CD4-positive, alpha-beta memory T cell (primary cell): ENCODE results near the gene COX20. TPM values are rescaled to one million over a fixed set of nuclear protein-coding genes. Genes with fewer than 3 reads are reported as not detected.
A peak's percentile ranks its signal among the peaks of the same experiment; 100 is the strongest.
"Not testable (repeated sequence)": the region's sequence is repeated elsewhere in the genome, so short reads cannot be mapped to it uniquely, and the experiment has no call there.

Experiments
- CTCF ChIA-PET: fragments of 350-600 bp; sonication (Branson Sonifier 250); formaldehyde crosslinking; loops from one replicate; lab custom pipeline; 2021; ENCODE audit warnings: inconsistent platforms; ENCODE audit not compliant: partially characterized antibody; lab: Charles Lee
- POLR2A ChIA-PET: fragments of 350-600 bp; sonication (Branson Sonifier 250); formaldehyde crosslinking; loops from one replicate; lab custom pipeline; 2021; ENCODE audit not compliant: partially characterized antibody; lab: Charles Lee
- DNase-seq, 5 donors: peaks; one replicate each; pipeline versions ENCODE4 v3.0.0 to v3.0.0-alpha.2; 2020 to 2022; ENCODE audit warnings: mixed read lengths in 1 of 5
- H3K27ac ChIP-seq: one replicate; pipeline ENCODE4 v1.7.0; 2013; ENCODE audit warnings: low read depth, low read length
- H3K27me3 ChIP-seq: 2 replicates; pipeline ENCODE4 v1.7.0; 2013; ENCODE audit warnings: mild to moderate bottlenecking, low read length, moderate library complexity; ENCODE audit not compliant: insufficient read depth
- H3K36me3 ChIP-seq: 2 replicates; pipeline ENCODE4 v1.7.0; 2013; ENCODE audit warnings: mild to moderate bottlenecking, low read length, moderate library complexity; ENCODE audit not compliant: insufficient read depth
- H3K4me1 ChIP-seq: 2 replicates; pipeline ENCODE4 v1.7.0; 2013; ENCODE audit warnings: mild to moderate bottlenecking, low read length, moderate library complexity; ENCODE audit not compliant: insufficient read depth
- H3K4me3 ChIP-seq, 2 donors: one replicate each; pipeline ENCODE4 v1.7.0; 2013; ENCODE audit warnings: low read length in 2 of 2, mild to moderate bottlenecking in 1 of 2
- H3K9me3 ChIP-seq, 2 donors: one replicate each; pipeline ENCODE4 v1.7.0; 2013; ENCODE audit warnings: low read length in 2 of 2, control low read depth in 1 of 2; ENCODE audit not compliant: control insufficient read depth in 1 of 2
- H3K27ac Mint-ChIP-seq, 7 donors: one replicate each; pipeline ENCODE4 v1.8.0; 2020 to 2021; ENCODE audit warnings: mixed read lengths in 7 of 7, mild to moderate bottlenecking in 6 of 7, inconsistent platforms in 3 of 7, moderate library complexity in 3 of 7
- H3K27me3 Mint-ChIP-seq, 2 donors: one replicate each; pipeline ENCODE4 v1.8.0; 2020 to 2021; ENCODE audit warnings: mixed read lengths in 2 of 2
- H3K36me3 Mint-ChIP-seq, 2 donors: one replicate each; pipeline ENCODE4 v1.8.0; 2020 to 2021; ENCODE audit warnings: mixed read lengths in 2 of 2, inconsistent platforms in 1 of 2, mild to moderate bottlenecking in 1 of 2
- H3K4me1 Mint-ChIP-seq, 4 donors: one replicate each; pipeline ENCODE4 v1.8.0; 2020 to 2021; ENCODE audit warnings: mixed read lengths in 4 of 4, mild to moderate bottlenecking in 1 of 4
- H3K4me3 Mint-ChIP-seq, 8 donors: one replicate each; pipeline ENCODE4 v1.8.0; 2020 to 2021; ENCODE audit warnings: mixed read lengths in 8 of 8, mild to moderate bottlenecking in 7 of 8, moderate library complexity in 6 of 8, inconsistent platforms in 3 of 8
- H3K9me3 Mint-ChIP-seq, 8 donors: one replicate each; pipeline ENCODE4 v1.8.0; 2020 to 2021; ENCODE audit warnings: mixed read lengths in 8 of 8, mild to moderate bottlenecking in 5 of 8, inconsistent platforms in 3 of 8, moderate library complexity in 1 of 8
- intact Hi-C: fragments of 100-400 bp; cut with micrococcal nuclease; formaldehyde crosslinking; loops from one replicate; pipeline ENCODE4 v1.15.1; 2023
- polyA plus RNA-seq, 2 donors: library from polyadenylated mRNA; unstranded; fragments of 300-500 nt; fragmentation: Illumina TruSeq; gene quantifications; one replicate each; pipeline ENCODE4 v1.2.3, GENCODE V29; 2021
- total RNA-seq, 2 experiments: library from RNA; stranded (reverse); gene quantifications; one replicate each; pipeline ENCODE4 v1.2.3, GENCODE V29; 2021

COX20 gene
- total and polyA plus RNA-seq, 4 experiments from 2014 or later, result 31.3 to 65.7 (median 37.8) TPM

DNA sequence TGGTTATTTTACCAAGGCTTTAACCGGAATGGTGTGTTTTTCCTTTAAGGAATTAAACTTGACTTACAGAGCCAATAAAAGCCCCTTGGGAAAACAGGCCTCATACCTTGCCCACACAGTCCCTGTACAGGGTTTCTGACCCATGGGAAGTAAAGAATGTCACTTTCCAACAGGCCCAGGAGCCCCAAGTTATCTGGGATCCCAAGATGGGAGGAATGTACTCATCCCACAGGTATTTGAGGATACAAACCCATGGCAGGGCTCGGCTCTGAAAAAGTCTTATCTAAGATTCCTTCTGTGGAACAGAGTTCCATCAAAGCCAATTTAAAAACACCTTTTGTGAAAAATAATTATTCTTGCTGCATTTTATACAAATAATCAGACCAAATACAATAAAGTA lies 15.3 kb upstream of the COX20 start:
- H3K9me3 ChIP-seq, result no peaks in the 10 kb centered on the region
- no peak for DNase-seq
- intact Hi-C loops, result no loop called here
- H3K4me1 ChIP-seq, result no peaks in the 10 kb centered on the region
- Mint-ChIP-seq H3K27ac (no peak overlapping the region), H3K36me3 (no peaks in the 10 kb centered on the region), H3K4me3 (no peak overlapping the region), H3K27me3 (peaks cover 0 to 12% of the 10 kb centered on the region in 2 donors), H3K9me3 (no peaks in the 10 kb centered on the region), H3K4me1 (no peaks in the 10 kb centered on the region)
- H3K4me3 ChIP-seq, result no peak overlapping the region
- CTCF ChIA-PET, result no interaction called here
- no peak overlapping the region for H3K27ac ChIP-seq
- H3K27me3 ChIP-seq, result no peaks in the 10 kb centered on the region
- H3K36me3 ChIP-seq, result no peaks in the 10 kb centered on the region
- POLR2A ChIA-PET, result interaction anchor here (1.2 kb wide), 1 partner anchor 14 kb away, joined by 3 read pairs; no protein-coding TSS in a partner anchor

DNA sequence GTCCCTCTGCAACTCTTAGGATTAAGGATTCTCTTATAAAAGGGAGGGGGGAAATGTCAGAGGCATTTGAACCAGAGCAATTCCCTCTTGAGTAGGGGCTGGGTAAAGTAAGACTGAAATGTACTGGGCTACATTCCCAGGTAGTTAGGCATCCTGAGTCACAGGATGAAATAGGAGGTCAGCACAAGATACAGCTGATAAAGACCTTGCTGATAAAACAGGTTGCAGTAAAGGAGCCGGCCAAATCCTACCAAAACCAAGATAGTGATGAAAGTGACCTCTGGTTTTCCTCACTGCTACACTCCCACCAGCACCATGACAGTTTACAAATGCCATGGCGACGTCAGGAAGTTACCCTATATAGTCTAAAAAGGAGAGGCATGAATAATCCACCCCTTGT lies 14.3 kb upstream of the COX20 start:
- H3K36me3 Mint-ChIP-seq, result no peaks in the 10 kb centered on the region
- CTCF ChIA-PET, result interaction anchor here (0.6 kb wide), 1 partner anchor 214 kb away, joined by 3 read pairs; no protein-coding TSS in a partner anchor
- H3K4me3 Mint-ChIP-seq, result no peak overlapping the region

DNA sequence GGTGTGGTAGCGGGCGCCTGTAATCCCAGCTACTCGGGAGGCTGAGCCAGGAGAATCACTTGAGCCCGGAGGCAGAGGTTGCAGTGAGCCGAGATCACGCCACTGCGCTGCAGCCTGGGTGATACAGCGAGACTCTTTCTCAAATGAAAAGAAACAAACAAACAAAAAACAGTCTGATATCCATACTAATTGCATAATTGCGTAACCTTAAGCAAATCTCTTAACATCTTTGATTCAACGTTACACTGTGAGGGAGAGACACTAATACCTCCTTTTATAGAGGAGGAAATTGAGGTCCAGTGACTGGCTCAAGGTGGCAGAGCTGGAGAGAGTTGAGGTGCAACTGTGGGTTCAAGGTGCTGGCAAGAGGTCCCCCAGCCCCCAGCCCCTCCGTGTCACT lies 12.6 kb upstream of the COX20 start:
- intact Hi-C loops, result no loop called here
- Histone ChIP-seq H3K4me3 (no peak overlapping the region), H3K27me3 (no peaks in the 10 kb centered on the region), H3K4me1 (no peaks in the 10 kb centered on the region), H3K9me3 (no peaks in the 10 kb centered on the region), H3K27ac (no peak overlapping the region), H3K36me3 (no peaks in the 10 kb centered on the region)
- no peak overlapping the region for H3K4me3 Mint-ChIP-seq
- peaks cover 0 to 7% of the 10 kb centered on the region in 2 donors for H3K27me3 Mint-ChIP-seq
- no peaks in the 10 kb centered on the region for H3K36me3 Mint-ChIP-seq
- no peak for DNase-seq
- H3K4me1 Mint-ChIP-seq, result no peaks in the 10 kb centered on the region
- ChIA-PET CTCF (no interaction called here), POLR2A (no interaction called here)
- no peak overlapping the region for H3K27ac Mint-ChIP-seq
- no peaks in the 10 kb centered on the region for H3K9me3 Mint-ChIP-seq

More for the DNA sequence above, 14.3 kb upstream of the COX20 start:
- H3K27ac ChIP-seq, result no peak overlapping the region
- no peaks in the 10 kb centered on the region for H3K36me3 ChIP-seq
- H3K4me1 ChIP-seq, result no peaks in the 10 kb centered on the region
- Mint-ChIP-seq H3K27ac (no peak overlapping the region), H3K4me1 (no peaks in the 10 kb centered on the region), H3K27me3 (peaks cover 0 to 9% of the 10 kb centered on the region in 2 donors), H3K9me3 (no peaks in the 10 kb centered on the region)
- no peaks in the 10 kb centered on the region for H3K27me3 ChIP-seq
- H3K9me3 ChIP-seq, result no peaks in the 10 kb centered on the region
- no peak overlapping the region for H3K4me3 ChIP-seq
- intact Hi-C loops, result no loop called here
- POLR2A ChIA-PET, result no interaction called here
- DNase-seq, result no peak

DNA sequence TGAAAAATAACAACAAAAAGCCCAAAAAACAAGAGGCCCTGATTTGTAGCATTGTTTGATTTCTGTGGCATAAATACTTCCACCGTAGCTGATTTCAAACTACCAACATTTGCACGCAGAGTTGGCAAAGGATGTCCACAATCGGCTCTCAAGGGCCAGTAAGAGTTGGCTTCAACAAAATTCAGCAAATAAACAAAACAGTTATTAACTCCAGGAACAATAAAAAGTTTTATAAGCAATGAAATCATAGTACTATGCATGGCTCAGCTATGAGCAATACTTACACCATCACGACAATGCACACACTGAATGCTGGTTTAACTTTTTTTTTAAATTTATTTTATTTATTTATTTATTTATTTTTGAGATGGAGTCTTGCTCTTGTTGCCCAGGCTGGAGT lies 8.7 kb upstream of the COX20 start:
- H3K9me3 Mint-ChIP-seq, result no peaks in the 10 kb centered on the region
- H3K36me3 ChIP-seq, result no peaks in the 10 kb centered on the region
- H3K27ac ChIP-seq, result no peak overlapping the region
- no peaks in the 10 kb centered on the region for H3K27me3 ChIP-seq
- intact Hi-C loops, result no loop called here
- CTCF ChIA-PET, result interaction anchor here (0.8 kb wide), 1 partner anchor 215 kb away, joined by 3 read pairs; no protein-coding TSS in a partner anchor
- H3K27me3 Mint-ChIP-seq, result peaks cover 0 to 2% of the 10 kb centered on the region in 2 donors
- H3K4me1 ChIP-seq, result no peaks in the 10 kb centered on the region
- H3K9me3 ChIP-seq, result no peaks in the 10 kb centered on the region
- POLR2A ChIA-PET, result interaction anchor here (0.6 to 1.9 kb wide), 2 partner anchors 9 to 38 kb away, joined by 3 to 6 read pairs; partner anchors contain the start of gene HNRNPU
- no peaks in the 10 kb centered on the region for H3K36me3 Mint-ChIP-seq
- no peak for DNase-seq
- no peak overlapping the region for H3K27ac Mint-ChIP-seq
- no peak overlapping the region for H3K4me3 Mint-ChIP-seq
- no peak overlapping the region for H3K4me3 ChIP-seq
- peaks cover 0 to 1% (median 0%) of the 10 kb centered on the region in 4 donors for H3K4me1 Mint-ChIP-seq

DNA sequence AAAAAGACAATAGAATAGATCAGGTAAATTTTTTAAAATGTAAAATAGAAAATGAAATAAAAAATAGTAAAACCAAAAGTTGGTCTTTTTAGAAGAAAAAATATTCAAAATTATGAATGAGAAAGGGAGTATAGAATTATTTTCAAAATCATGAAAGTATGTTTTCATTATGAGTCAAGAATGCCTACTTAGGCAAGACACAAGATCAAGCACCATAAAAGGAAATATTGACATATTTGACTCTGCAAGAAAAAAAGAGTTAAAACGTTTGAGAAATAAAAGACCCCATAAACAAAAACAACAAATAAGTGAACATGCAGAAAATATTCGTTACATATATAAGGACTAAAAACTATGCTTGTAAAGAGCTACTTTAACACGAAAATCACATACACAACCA lies 4.8 kb upstream of the COX20 start:
- Mint-ChIP-seq H3K27ac (no peak overlapping the region), H3K9me3 (peaks cover 0 to 3% (median 0%) of the 10 kb centered on the region in 8 donors), H3K27me3 (no peaks in the 10 kb centered on the region), H3K4me3 (no peak overlapping the region), H3K36me3 (peaks cover 0 to 11% of the 10 kb centered on the region in 2 donors), H3K4me1 (peaks cover 2 to 19% (median 5%) of the 10 kb centered on the region in 4 donors)
- no peaks in the 10 kb centered on the region for H3K27me3 ChIP-seq
- no peak for DNase-seq
- POLR2A ChIA-PET, result interaction anchor here (0.7 to 2.0 kb wide), 3 partner anchors 33 to 141 kb away, joined by 3 to 10 read pairs (median 8); partner anchors contain the start of gene HNRNPU
- intact Hi-C loops, result no loop called here
- no peak overlapping the region for H3K4me3 ChIP-seq
- peaks cover 10% of the 10 kb centered on the region for H3K4me1 ChIP-seq
- no peaks in the 10 kb centered on the region for H3K9me3 ChIP-seq
- CTCF ChIA-PET, result interaction anchor here (0.6 to 1.9 kb wide), 6 partner anchors 29 to 212 kb away, joined by 3 to 11 read pairs (median 3); a partner anchor contains a TSS
- H3K27ac ChIP-seq, result no peak overlapping the region
- no peaks in the 10 kb centered on the region for H3K36me3 ChIP-seq

DNA sequence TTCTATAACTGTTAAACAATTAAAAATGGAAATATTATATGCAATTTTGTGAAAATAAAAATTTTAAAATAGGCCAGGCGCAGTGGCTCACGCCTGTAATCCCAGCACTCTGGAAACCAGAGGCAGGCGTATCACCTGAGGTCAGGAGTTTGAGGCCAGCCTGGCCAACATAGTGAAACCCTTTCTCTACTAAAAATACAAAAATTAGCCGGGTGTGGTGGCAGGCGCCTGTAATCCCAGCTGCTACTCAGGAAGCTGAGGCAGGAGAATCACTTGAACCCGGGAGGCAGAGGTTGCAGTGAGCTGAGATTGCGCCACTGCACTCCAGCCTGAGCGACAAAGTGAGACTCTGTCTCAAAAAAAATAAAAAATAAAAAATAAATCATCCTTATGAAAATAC lies 2.2 kb upstream of the COX20 start:
- H3K27ac ChIP-seq, result peak overlapping the region; percentile 94
- Mint-ChIP-seq H3K36me3 (peaks cover 5 to 22% of the 10 kb centered on the region in 2 donors), H3K27ac (peak overlapping the region in 3 of 7 donors; percentile 99 to 100 (median 99)), H3K4me3 (peak overlapping the region in 4 of 8 donors; percentile 92 to 98 (median 96)), H3K4me1 (peaks cover 20 to 44% (median 27%) of the 10 kb centered on the region in 4 donors)
- ChIA-PET CTCF (interaction anchor here (1.2 to 8.4 kb wide), 6 partner anchors 30 to 209 kb away, joined by 3 to 97 read pairs (median 8); partner anchors contain the start of gene HNRNPU), POLR2A (interaction anchor here (0.8 to 25.0 kb wide), 13 partner anchors 13 to 786 kb away, joined by 3 to 1465 read pairs (median 13); partner anchors contain the start of genes ADSS2, CATSPERE, DESI2 and HNRNPU)
- not testable (repeated sequence) for H3K36me3 ChIP-seq, H3K9me3 ChIP-seq, DNase-seq, H3K27me3 Mint-ChIP-seq, H3K27me3 ChIP-seq, H3K9me3 Mint-ChIP-seq
- intact Hi-C loops, result loop anchor here (2.0 kb wide), 1 partner anchor 1674 kb away; the partner anchor contains the start of gene SMYD3
- peak overlapping the region in 1 of 2 donors; percentile 74 for H3K4me3 ChIP-seq
- H3K4me1 ChIP-seq, result peaks cover 32% of the 10 kb centered on the region
